Stimulated activated CD8-positive, alpha-beta memory T cell treated with anti-CD3 and anti-CD28 coated beads, Interleukin-12 subunit alpha, Interleukin-12 subunit beta, amount 100 ng/mL, for 24 hours (primary cell): ENCODE measurements around the gene CCSER2.
"Not testable (repeated sequence)": the region's sequence is repeated elsewhere in the genome, so short reads cannot be mapped to it uniquely, and the experiment has no call there.

ENCODE experiments used
- DNase-seq: peaks from one replicate; pipeline ENCODE4 v3.0.0-alpha.2; 2020; ENCODE audit errors: extremely low read depth

Gene CCSER2

GRCh38 chr10:84328418-84329195, at the start of gene CCSER2:
CCSER2 (plus strand) TSS chr10:84328589; CDS start chr10:84371053, 42,464 bp downstream.
- peak; percentile 92 for DNase-seq

DNA sequence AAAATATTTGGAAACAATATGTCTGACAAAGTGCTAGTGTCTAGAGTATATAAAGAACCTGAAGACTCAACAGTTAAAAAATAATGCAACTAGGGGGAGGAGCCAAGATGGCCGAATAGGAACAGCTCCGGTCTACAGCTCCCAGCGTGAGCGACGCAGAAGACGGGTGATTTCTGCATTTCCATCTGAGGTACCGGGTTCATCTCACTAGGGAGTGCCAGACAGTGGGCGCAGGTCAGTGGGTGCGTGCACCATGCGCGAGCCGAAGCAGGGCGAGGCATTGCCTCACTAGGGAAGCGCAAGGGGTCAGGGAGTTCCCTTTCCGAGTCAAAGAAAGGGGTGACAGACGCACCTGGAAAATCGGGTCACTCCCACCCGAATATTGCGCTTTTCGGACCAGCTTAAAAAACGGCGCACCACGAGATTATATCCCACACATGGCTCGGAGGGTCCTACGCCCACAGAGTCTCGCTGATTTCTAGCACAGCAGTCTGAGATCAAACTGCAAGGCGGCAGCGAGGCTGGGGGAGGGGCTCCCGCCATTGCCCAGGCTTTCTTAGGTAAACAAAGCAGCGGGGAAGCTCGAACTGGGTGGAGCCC, 48.4 kb upstream of the CCSER2 start:
- not testable (repeated sequence) for DNase-seq

GRCh38 chr10:84286695-84287094, 41.7 kb upstream of the CCSER2 start:
- DNase-seq: no peak

GRCh38 chr10:84288151-84288550, 40.2 kb upstream of the CCSER2 start:
- no peak for DNase-seq

GRCh38 chr10:84289521-84290200, 38.7 kb upstream of the CCSER2 start:
- no peak for DNase-seq

GRCh38 chr10:84290235-84290634, 38.2 kb upstream of the CCSER2 start:
- DNase-seq: no peak

DNA sequence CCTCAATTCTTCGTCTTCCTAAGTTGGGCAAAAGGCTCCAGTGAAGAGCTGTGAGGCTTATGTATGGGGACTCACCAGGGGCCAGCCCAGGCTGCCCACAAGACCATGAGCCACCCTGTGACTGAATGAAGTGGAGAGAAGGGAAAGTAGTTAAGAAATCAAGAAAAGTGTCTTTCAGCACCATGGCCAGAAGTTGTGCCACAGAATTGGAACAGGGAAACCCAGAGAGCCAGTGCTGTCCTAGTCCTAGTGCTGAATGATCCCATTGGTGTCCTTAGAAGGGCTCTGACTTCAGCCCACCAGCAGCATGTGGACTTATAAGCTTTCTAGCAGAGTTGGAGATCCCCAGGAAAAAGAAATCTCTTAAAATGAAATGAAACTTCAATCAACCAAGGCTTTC, 37.0 kb upstream of the CCSER2 start:
- no peak for DNase-seq

DNA sequence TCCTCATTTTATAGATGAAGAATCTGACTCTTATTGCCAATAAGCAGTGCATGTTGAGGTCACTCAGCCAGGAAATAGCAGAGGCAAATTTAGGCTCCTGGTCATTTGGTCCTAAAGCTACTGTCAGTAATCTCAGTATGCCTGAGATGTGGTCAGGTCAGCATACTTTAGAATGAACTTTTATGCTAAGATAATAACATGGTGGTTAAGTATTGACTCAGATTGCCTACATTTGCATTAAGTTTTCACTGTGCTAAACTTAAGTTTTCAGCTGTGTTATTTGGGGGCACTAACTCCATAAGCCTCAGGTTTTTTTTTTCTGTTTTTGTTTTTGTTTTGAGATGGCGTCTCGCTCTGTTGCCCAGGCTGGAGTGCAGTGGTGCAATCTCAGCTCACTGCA, 35.9 kb upstream of the CCSER2 start:
- DNase-seq: no peak

DNA sequence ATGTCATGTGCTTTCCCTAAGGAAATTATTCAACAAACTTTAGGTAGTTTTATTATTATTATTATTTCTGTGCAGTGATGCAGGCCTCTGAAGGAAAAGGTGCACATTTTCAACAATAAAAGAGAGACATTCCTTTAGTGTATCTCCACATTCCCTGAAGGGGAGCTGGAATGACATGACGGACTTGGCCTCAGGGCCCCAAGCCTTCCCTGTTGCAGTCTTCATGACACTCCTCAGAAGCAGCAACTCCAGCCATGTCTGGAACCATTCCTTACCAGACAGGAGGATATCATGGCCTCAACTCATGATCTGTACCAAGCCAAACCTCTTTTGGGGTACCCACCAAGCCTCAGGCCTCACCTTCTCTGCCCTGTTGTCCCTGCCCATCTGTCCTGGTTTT, 35.2 kb upstream of the CCSER2 start:
- DNase-seq: no peak

DNA sequence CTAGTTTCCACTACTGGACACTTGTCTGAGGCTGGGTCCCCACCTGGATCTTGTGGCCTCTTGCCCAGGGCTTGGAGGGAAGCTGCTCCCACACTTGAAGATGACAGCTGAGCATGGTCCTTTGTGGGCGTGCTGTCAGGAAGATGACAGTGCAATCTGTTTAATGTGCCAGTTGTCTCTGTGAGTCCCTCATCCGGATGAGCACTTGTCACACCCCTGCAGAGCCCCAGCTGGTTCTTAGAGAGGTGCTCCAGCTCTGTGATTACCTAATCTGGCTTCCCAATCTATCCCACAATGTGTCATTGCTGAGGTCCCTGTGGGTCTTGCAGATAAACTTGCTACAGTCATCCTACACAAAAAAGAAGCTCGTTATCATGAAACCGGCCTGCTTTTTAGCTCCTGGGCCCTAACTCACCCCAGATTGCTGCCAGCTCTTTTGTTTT, 34.8 kb upstream of the CCSER2 start:
- DNase-seq: peak; percentile 7

- DNase-seq: no peak
These were observed 33.5 kb upstream of the CCSER2 start for GRCh38 chr10:84294766-84295447.

GRCh38 chr10:84296091-84296981, 32.1 kb upstream of the CCSER2 start:
- no peak for DNase-seq

DNA sequence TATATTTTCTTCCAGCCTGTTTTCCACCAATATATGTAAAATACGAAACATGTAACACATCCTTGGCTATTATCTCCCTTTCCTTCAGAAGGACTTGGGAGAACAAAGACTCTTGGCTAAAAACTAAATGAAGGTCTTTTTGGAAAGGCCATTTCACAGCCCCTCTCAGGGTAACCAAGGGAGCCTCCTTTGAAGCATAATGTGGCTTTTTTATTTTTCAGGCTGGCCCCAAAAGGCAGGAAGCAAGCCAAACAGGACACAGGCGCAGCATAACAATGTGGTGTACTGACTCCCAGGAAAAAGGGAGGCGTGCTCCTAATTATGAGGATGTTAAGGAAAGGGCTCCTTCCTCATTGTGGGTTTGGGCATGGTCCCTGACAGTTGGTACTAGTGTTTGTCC, 30.3 kb upstream of the CCSER2 start:
- DNase-seq: no peak

GRCh38 chr10:84302223-84302622, 26.2 kb upstream of the CCSER2 start:
- no peak for DNase-seq

DNA sequence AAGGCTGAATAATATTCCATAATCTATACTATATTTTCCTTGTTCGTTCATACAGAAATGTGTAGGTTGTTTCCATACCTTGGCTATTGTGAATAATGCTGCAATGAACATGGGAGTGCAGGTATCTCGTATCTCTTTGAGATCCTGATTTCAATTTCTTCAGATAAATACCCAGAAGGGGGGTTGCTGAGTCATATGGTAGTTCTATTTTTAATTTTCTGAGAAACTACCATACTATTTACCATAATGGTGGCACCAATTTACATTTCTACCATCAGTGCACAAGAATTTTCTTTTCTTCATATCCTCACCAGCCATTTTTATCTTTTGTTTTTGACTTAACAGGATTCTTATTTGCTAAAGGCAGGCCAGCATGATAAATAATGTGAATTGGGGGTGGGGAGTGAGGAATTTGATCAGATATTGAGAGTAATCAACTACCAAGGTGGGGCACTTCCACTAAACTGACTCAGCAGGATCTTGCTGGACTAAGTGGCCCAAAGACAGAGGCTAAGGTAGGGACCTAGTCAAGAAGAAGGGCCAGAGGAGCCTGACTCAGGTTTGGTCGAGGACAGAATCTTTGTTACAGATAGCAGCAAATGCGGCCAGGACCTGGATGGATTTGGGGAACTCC, 21.5 kb upstream of the CCSER2 start:
- no peak for DNase-seq

- no peak for DNase-seq
These were observed 20.4 kb upstream of the CCSER2 start for GRCh38 chr10:84308021-84308420.

- DNase-seq: no peak
These were observed 19.7 kb upstream of the CCSER2 start for GRCh38 chr10:84308481-84309304.

GRCh38 chr10:84310470-84310869, 17.9 kb upstream of the CCSER2 start:
- no peak for DNase-seq

GRCh38 chr10:84311576-84311975, 16.8 kb upstream of the CCSER2 start:
- no peak for DNase-seq

GRCh38 chr10:84312816-84313215, 15.6 kb upstream of the CCSER2 start:
- no peak for DNase-seq
